ENCODE measurements around the gene RIMBP3B. TPM values are rescaled to one million over a fixed set of nuclear protein-coding genes. Genes with fewer than 3 reads are reported as not detected.

The RIMBP3B gene
- total and polyA plus RNA-seq, 11 donors, result 0.05 to 0.38 (median 0.10) TPM; not detected in 5

Other genes with a start within 250 kb of the RIMBP3B start
- 1 to 10 TPM; 1.1 to 2.8 (median 2.0) TPM for gene HIC2, start 33.6 kb downstream of the RIMBP3B start, total RNA-seq
- gene HIC2, start 33.6 kb downstream of the RIMBP3B start, polyA plus RNA-seq, result 1 to 10 TPM; 1.4 to 1.6 TPM
- 1 to 10 TPM in 1 of 9 donors, under 1 TPM in 7, not detected in 1; 0.14 to 1.7 (median 0.47) TPM for gene TMEM191C, start 83.6 kb downstream of the RIMBP3B start, total RNA-seq
- under 1 TPM; 0.35 to 0.76 TPM for gene TMEM191C, start 83.6 kb downstream of the RIMBP3B start, polyA plus RNA-seq
- under 1 TPM in 4 of 9 donors, not detected in 5; 0.08 to 0.37 (median 0.19) TPM for gene RIMBP3C, start 167.7 kb downstream of the RIMBP3B start, total RNA-seq
- not detected for gene RIMBP3C, start 167.7 kb downstream of the RIMBP3B start, polyA plus RNA-seq
- gene UBE2L3, start 184.0 kb downstream of the RIMBP3B start, total RNA-seq, result 10 to 100 TPM; 42.9 to 73.1 (median 50.3) TPM
- 10 to 100 TPM; 63.8 to 64.8 TPM for gene UBE2L3, start 184.0 kb downstream of the RIMBP3B start, polyA plus RNA-seq
- 10 to 100 TPM in 2 of 9 donors, 1 to 10 TPM in 7; 3.0 to 19.8 (median 5.4) TPM for gene YDJC, start 246.3 kb downstream of the RIMBP3B start, total RNA-seq
- 10 to 100 TPM in 1 of 2 donors, 1 to 10 TPM in 1; 8.1 to 17.5 TPM for gene YDJC, start 246.3 kb downstream of the RIMBP3B start, polyA plus RNA-seq
- gene CCDC116, start 249.0 kb downstream of the RIMBP3B start, total RNA-seq, result 1 to 10 TPM in 1 of 9 donors, under 1 TPM in 4, not detected in 4; 0.18 to 1.3 (median 0.26) TPM
- under 1 TPM; 0.19 to 0.27 TPM for gene CCDC116, start 249.0 kb downstream of the RIMBP3B start, polyA plus RNA-seq

Measured in heart left ventricle (tissue), 11 donors.